ENCODE results near the gene NUP50.

- no peak for TF ChIP-seq BHLHE40 (IDR thresholded peaks at IDR 0.05; ENCODE audit: borderline replicate concordance)
- TF ChIP-seq NFRKB (IDR thresholded peaks at IDR 0.05): no peak
- TF ChIP-seq SUZ12 (IDR thresholded peaks at IDR 0.05): no peak
- no peak for TF ChIP-seq SP1 (IDR thresholded peaks at IDR 0.05)
- no peak for TF ChIP-seq FOXM1 (IDR thresholded peaks at IDR 0.05; ENCODE audit: borderline replicate concordance)
- TF ChIP-seq L3MBTL2 (conservative IDR thresholded peaks at IDR 0.05): no peak
- TF ChIP-seq TARDBP (IDR thresholded peaks at IDR 0.05): no peak
- TF ChIP-seq CTBP1 (IDR thresholded peaks at IDR 0.05; ENCODE audit: borderline replicate concordance): no peak
- no peak for TF ChIP-seq PKNOX1 (IDR thresholded peaks at IDR 0.05)
- TF ChIP-seq FOXK2 (IDR thresholded peaks at IDR 0.05): no peak
- TF ChIP-seq FOXA1 (IDR thresholded peaks at IDR 0.05): no peak
Observed at GRCh38 chr22:45211848-45212247, 48.1 kb downstream of the NUP50 start.
